22Rv1 (cell line): ENCODE measurements around the gene ZNF626.
"Not testable (repeated sequence)": the region's sequence is repeated elsewhere in the genome, so short reads cannot be mapped to it uniquely, and the experiment has no call there.

Source experiments
- CTCF ChIP-seq: fragments of 450-650 bp; IDR thresholded peaks from 2 replicates; pipeline ENCODE4 v1.5.1; 2017; ENCODE audit warnings: mild to moderate bottlenecking
- ZFX ChIP-seq: fragments of 450-650 bp; IDR thresholded peaks from 2 replicates; pipeline ENCODE4 v1.6.1; 2017; ENCODE audit warnings: antibody characterized with exemption, borderline replicate concordance

- not testable (repeated sequence) for TF ChIP-seq CTCF, ZFX
Measured at GRCh38 chr19:20614971-20615370, 46.4 kb downstream of the ZNF626 start.
